ENCODE results near the gene DTX4. TPM values are rescaled to one million over a fixed set of nuclear protein-coding genes. Genes with fewer than 3 reads are reported as not detected.

DTX4 gene
- polyA plus RNA-seq, 1 donor from 2014 or later, result 31.4 TPM

DNA sequence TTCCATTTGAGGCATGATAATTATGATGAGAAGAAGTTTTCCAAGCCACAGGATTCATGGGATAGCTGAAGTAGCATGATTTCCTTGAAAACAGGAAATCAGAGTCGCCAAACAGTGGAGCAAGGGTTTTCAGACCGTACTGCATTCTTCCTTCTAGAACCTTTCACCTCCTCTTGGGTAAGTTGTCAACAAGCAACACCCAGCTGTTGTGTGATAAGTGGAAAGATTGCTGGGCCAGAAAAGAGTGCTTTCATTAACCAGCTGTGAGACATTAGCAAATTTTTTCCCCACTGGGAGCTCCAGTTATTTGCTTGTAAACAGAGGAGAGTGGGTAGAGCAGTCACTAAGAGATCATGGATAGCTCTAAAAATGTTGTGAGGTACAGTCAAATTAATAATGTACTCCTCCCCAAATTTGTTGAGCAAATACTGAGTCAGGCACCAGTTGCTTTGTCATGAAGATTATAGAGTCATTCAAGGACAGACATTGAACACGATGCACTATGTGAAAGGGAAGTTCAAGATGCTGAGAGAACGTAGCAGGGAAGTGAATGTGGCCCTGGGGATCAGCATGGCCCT is 52.5 kb downstream of the DTX4 start:
- no peaks in the 10 kb centered on the region for H3K9me2 ChIP-seq (ENCODE audit: insufficient read depth, low read length)
- no peak overlapping the region for H3K4me3 ChIP-seq (ENCODE audit: low read length)
- no peaks in the 10 kb centered on the region for H3K79me2 ChIP-seq (replicated peaks; ENCODE audit: insufficient read depth, low read length)
- no peaks in the 10 kb centered on the region for H3F3A ChIP-seq (ENCODE audit: insufficient read depth, low read length, poor library complexity, severe bottlenecking)
- H3K4me2 ChIP-seq (ENCODE audit: low read length), result no peak overlapping the region
- H2AFZ ChIP-seq (ENCODE audit: low read depth, low read length), result no peak overlapping the region
- no peak overlapping the region for H3K27ac ChIP-seq (ENCODE audit: low read length)
- no peaks in the 10 kb centered on the region for H4K20me1 ChIP-seq (ENCODE audit: insufficient read depth)
- H3K9me3 ChIP-seq (ENCODE audit: low read length), result no peaks in the 10 kb centered on the region
- no peaks in the 10 kb centered on the region for H3K27me3 ChIP-seq (ENCODE audit: insufficient read depth, low read depth, low read length)
- no peak overlapping the region for H3K9ac ChIP-seq (ENCODE audit: low read length)
- TF ChIP-seq EP300 (conservative IDR thresholded peaks at IDR 0.05; ENCODE audit: poor library complexity, severe bottlenecking) (no peak), EZH2 (IDR thresholded peaks at IDR 0.05; ENCODE audit: borderline replicate concordance, insufficient read depth, low read length, poor library complexity, severe bottlenecking) (no peak), TAF1 (IDR thresholded peaks at IDR 0.05; ENCODE audit: low read depth) (no peak), SMC3 (conservative IDR thresholded peaks at IDR 0.05; ENCODE audit: poor library complexity) (no peak), RAD21 (conservative IDR thresholded peaks at IDR 0.05) (no peak), MXI1 (conservative IDR thresholded peaks at IDR 0.05; ENCODE audit: poor library complexity, severe bottlenecking) (no peak), POLR2AphosphoS5 (IDR thresholded peaks at IDR 0.05) (no peak)
- TF ChIP-seq, protein P1, sequence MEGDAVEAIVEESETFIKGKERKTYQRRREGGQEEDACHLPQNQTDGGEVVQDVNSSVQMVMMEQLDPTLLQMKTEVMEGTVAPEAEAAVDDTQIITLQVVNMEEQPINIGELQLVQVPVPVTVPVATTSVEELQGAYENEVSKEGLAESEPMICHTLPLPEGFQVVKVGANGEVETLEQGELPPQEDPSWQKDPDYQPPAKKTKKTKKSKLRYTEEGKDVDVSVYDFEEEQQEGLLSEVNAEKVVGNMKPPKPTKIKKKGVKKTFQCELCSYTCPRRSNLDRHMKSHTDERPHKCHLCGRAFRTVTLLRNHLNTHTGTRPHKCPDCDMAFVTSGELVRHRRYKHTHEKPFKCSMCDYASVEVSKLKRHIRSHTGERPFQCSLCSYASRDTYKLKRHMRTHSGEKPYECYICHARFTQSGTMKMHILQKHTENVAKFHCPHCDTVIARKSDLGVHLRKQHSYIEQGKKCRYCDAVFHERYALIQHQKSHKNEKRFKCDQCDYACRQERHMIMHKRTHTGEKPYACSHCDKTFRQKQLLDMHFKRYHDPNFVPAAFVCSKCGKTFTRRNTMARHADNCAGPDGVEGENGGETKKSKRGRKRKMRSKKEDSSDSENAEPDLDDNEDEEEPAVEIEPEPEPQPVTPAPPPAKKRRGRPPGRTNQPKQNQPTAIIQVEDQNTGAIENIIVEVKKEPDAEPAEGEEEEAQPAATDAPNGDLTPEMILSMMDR (IDR thresholded peaks at IDR 0.05; ENCODE audit: poor library complexity, severe bottlenecking), result no peak
- TF ChIP-seq, protein P2, sequence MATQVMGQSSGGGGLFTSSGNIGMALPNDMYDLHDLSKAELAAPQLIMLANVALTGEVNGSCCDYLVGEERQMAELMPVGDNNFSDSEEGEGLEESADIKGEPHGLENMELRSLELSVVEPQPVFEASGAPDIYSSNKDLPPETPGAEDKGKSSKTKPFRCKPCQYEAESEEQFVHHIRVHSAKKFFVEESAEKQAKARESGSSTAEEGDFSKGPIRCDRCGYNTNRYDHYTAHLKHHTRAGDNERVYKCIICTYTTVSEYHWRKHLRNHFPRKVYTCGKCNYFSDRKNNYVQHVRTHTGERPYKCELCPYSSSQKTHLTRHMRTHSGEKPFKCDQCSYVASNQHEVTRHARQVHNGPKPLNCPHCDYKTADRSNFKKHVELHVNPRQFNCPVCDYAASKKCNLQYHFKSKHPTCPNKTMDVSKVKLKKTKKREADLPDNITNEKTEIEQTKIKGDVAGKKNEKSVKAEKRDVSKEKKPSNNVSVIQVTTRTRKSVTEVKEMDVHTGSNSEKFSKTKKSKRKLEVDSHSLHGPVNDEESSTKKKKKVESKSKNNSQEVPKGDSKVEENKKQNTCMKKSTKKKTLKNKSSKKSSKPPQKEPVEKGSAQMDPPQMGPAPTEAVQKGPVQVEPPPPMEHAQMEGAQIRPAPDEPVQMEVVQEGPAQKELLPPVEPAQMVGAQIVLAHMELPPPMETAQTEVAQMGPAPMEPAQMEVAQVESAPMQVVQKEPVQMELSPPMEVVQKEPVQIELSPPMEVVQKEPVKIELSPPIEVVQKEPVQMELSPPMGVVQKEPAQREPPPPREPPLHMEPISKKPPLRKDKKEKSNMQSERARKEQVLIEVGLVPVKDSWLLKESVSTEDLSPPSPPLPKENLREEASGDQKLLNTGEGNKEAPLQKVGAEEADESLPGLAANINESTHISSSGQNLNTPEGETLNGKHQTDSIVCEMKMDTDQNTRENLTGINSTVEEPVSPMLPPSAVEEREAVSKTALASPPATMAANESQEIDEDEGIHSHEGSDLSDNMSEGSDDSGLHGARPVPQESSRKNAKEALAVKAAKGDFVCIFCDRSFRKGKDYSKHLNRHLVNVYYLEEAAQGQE (IDR thresholded peaks at IDR 0.05; ENCODE audit: borderline replicate concordance), result no peak
- no peaks in the 10 kb centered on the region for H3K36me3 ChIP-seq (ENCODE audit: insufficient read depth, low read length)

DNA sequence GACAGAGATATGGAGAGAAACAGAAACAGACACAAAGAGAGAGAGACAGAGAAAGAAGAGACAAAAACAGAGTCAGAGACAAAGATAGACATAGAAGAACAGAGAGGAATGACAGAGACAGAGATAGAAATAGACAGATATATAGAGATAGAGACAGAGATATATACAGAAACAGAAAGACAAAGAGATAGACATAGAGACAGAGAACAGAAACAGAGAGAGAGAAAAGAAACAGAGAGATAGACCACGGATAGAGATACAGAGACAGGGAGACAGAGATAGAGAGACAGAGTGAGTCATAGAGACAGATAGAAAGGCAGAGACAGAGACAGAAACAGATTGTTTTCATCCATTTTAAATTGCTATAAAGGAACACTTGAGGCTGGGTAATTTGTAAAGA is 53.1 kb downstream of the DTX4 start:
- Histone ChIP-seq H3F3A (ENCODE audit: insufficient read depth, low read length, poor library complexity, severe bottlenecking) (no peaks in the 10 kb centered on the region), H3K27me3 (ENCODE audit: insufficient read depth, low read depth, low read length) (no peaks in the 10 kb centered on the region), H3K9ac (ENCODE audit: low read length) (no peak overlapping the region), H3K27ac (ENCODE audit: low read length) (no peak overlapping the region), H3K36me3 (ENCODE audit: insufficient read depth, low read length) (no peaks in the 10 kb centered on the region), H3K4me2 (ENCODE audit: low read length) (no peak overlapping the region), H3K9me2 (ENCODE audit: insufficient read depth, low read length) (no peaks in the 10 kb centered on the region), H3K4me3 (ENCODE audit: low read length) (no peak overlapping the region), H3K79me2 (replicated peaks; ENCODE audit: insufficient read depth, low read length) (no peaks in the 10 kb centered on the region), H3K9me3 (ENCODE audit: low read length) (no peaks in the 10 kb centered on the region), H4K20me1 (ENCODE audit: insufficient read depth) (no peaks in the 10 kb centered on the region), H2AFZ (ENCODE audit: low read depth, low read length) (no peak overlapping the region)
- TF ChIP-seq RAD21 (conservative IDR thresholded peaks at IDR 0.05), result no peak
- TF ChIP-seq POLR2AphosphoS5 (IDR thresholded peaks at IDR 0.05), result no peak
- TF ChIP-seq, protein P2 (IDR thresholded peaks at IDR 0.05; ENCODE audit: borderline replicate concordance), result no peak
- no peak for TF ChIP-seq EZH2 (IDR thresholded peaks at IDR 0.05; ENCODE audit: borderline replicate concordance, insufficient read depth, low read length, poor library complexity, severe bottlenecking)
- no peak for TF ChIP-seq MXI1 (conservative IDR thresholded peaks at IDR 0.05; ENCODE audit: poor library complexity, severe bottlenecking)
- no peak for TF ChIP-seq EP300 (conservative IDR thresholded peaks at IDR 0.05; ENCODE audit: poor library complexity, severe bottlenecking)
- TF ChIP-seq SMC3 (conservative IDR thresholded peaks at IDR 0.05; ENCODE audit: poor library complexity), result no peak
